ENCODE data around the gene LRRFIP1.

Gene LRRFIP1

GRCh38 chr2:237616734-237617586 lies 10.4 kb upstream of the LRRFIP1 start:
- DNase-seq (ENCODE audit: low spot score), result no peak

GRCh38 chr2:237617587-237617982 lies 9.8 kb upstream of the LRRFIP1 start:
- no peak for DNase-seq (ENCODE audit: low spot score)

DNA sequence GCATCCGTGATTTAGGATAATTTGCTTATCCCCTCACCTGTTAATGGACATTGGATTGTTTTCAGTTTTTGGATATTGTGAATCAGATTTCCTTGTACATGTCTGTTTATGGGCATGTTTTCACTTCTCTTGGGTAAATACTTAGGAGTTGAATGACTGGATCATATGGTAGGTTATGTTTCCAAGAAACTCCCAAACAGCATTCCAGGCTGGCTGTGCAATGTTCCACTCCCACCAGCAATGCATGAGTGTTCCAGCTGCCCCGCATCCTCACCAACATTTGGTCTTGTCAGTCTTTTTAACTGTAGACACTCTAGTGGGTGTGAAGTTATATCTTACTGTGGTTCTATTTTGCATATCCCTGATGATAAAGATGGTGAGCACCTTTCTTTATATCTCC lies 8.9 kb upstream of the LRRFIP1 start:
- DNase-seq (ENCODE audit: low spot score), result no peak

GRCh38 chr2:237623428-237624403 lies 3.7 kb upstream of the LRRFIP1 start:
- no peak for DNase-seq (ENCODE audit: low spot score)

- no peak for DNase-seq (ENCODE audit: low spot score)
Measured at GRCh38 chr2:237624565-237624964, 2.8 kb upstream of the LRRFIP1 start.

- DNase-seq (ENCODE audit: low spot score), result no peak
Measured at GRCh38 chr2:237625216-237625705, 2.1 kb upstream of the LRRFIP1 start.

DNA sequence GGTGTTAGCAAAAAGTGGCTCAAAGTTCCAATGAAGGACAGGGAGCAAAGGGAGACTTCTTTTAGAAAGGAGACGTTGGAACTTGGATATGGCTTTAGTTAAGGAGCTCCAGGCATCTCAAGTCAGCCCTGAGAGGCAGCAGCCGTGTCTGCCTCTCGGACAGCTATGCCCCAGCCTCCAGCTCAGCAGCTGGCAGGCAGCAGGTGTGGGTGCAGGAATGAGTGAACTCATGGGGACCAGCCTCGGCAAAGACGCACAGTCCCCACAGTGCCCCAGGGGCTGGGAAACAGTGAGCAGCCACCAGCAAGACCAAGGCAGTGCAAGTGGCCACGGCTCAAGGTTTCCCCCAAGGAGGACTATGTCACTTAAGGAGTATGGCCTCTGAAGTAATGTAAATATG lies 1.6 kb upstream of the LRRFIP1 start:
- no peak for DNase-seq (ENCODE audit: low spot score)

- no peak for DNase-seq (ENCODE audit: low spot score)
Measured at GRCh38 chr2:237626813-237627440, 460 bp upstream of the LRRFIP1 start.

GRCh38 chr2:237628247-237629187 lies 1.1 kb downstream of the LRRFIP1 start:
- DNase-seq (ENCODE audit: low spot score), result no peak

- DNase-seq (ENCODE audit: low spot score), result no peak
Measured at GRCh38 chr2:237629188-237629534, 1.8 kb downstream of the LRRFIP1 start.

DNA sequence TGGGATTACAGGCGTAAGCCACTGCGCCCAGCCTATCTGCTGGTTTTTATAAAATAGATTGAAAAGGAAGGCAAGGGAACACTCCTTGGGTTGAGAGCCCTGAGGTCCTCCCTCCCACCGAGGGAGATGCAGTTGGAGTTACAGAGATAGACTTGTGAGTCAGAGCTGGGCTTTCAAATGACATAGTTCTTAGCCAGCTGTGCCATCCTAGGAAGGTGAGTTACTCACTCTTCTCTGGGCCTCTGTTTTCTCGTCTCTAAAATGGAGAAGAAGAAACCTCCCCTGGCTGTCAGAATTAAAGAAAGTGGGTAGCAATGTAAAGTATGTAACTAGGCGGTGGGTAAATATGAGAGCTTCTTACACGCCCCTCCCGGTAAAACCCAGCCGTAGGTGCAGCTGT lies 2.4 kb downstream of the LRRFIP1 start:
- DNase-seq (ENCODE audit: low spot score), result no peak

DNA sequence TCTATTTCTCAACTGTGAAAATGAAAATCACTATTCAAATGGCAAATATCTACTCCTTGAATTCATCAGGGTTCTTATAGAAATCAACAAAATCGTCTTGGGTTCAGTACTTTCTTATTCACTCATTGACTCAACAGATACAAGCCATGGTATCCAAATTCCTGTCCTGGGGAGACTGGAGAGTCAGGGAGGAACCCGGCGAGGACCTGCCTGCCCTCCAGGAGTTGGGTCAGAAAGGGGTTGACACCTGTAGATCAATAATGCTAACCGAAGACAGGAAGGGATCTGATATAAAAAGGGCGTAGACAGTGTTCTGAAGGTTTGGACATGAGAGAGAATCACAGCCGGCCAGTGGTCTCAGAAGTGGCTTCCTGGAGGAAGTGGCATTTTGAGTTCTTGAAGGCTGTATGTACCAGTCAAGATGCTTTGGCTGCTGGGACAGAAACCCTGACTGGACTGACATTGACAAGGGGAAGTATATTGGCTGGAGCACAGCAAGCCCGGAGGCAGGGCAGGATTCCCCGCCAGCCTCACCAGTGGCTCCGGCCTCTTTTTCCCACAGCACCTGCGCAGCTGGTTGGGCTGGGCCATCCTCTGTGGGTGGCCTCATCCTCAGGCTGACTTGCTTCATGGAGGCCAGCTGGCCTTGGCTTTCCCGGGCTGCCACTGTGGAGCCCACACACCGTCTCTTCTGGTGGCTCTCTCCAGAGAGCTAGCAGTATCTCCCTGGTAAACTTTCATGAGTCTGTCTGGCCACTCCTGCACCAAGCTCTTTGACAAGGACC lies 3.0 kb downstream of the LRRFIP1 start:
- no peak for DNase-seq (ENCODE audit: low spot score)

DNA sequence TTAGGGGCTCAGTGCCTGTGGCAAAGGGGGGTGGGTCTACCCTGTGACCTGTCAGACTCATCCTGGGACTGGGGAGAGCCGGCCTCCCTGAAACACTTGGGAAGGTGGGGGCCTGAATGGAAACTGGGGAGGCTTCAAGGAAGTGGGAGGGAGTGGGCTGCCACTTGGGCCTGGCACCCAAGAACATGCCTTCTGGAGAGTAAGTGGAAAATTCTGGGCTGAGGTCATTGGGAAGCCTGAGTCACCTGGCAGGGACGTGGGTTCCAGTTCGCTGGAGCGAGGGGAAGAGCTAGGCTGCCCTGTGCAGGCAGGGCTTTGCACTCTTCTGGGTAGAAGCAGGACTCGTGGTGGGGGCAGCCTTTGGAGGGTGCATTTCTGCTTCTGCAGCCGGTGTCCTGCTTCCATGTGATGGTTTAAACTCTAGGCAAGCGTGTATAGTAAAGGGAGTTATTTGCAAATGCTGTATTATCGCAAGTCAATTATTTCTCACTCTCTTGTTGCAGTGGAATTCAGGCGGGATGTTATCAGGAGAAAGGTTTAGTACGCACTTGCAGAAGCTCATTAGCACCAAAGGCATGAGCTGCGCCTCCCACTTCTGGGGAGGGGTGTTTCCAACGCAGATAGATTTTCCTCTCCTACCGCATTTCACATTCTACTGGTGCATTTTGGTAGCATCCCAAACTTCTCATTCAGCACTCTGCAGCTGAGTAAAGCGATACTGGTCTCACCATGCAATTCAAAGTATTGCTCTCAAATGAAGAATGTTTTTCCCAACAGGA lies 3.8 kb downstream of the LRRFIP1 start:
- DNase-seq (ENCODE audit: low spot score), result peak; percentile 25

- DNase-seq (ENCODE audit: low spot score), result no peak
Measured at GRCh38 chr2:237631801-237632585, 4.6 kb downstream of the LRRFIP1 start.

GRCh38 chr2:237633061-237633561 lies 5.7 kb downstream of the LRRFIP1 start:
- DNase-seq (ENCODE audit: low spot score), result no peak

DNA sequence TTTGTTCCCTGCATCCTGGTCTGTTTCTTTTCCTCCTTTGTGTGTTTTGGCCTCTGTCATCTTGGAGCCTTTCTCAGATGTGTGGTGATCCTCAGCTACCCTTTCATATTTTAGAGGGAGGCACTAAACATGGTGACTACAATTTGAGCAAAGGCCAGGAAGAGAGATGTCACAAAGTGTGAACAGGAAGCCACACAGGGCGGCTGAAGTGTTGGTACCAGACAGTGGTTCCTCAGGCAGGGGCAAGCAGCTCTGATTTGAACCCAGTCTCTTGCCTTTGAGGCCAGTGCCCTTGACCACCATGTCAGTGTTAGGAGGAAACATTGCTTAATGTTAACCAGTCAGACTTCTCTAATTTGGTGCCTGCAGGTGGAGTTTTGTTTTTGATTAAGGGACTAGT lies 9.2 kb downstream of the LRRFIP1 start:
- no peak for DNase-seq (ENCODE audit: low spot score)

- no peak for DNase-seq (ENCODE audit: low spot score)
Measured at GRCh38 chr2:237637429-237638135, 10.2 kb downstream of the LRRFIP1 start.

- no peak for DNase-seq (ENCODE audit: low spot score)
Measured at GRCh38 chr2:237638176-237638575, 10.8 kb downstream of the LRRFIP1 start.

Data from Ammon's horn (tissue), 1 donor.